Peyer's patch (tissue), 4 donors: ENCODE data around the gene RASGRF2.

Experiments
- POLR2A ChIP-seq, 2 donors: fragments of 450-650 bp; IDR thresholded peaks; one replicate each; pipeline ENCODE4 v1.5.1; 2017; ENCODE audit warnings: antibody characterized with exemption in 2 of 2, mild to moderate bottlenecking in 2 of 2, moderate library complexity in 2 of 2
- TF ChIP-seq, protein P1 (sequence below), 6 experiments: fragments of 450-650 bp in 4 of 6; fragments of 200-600 bp in 2 of 6; sonication (generic) in 1 of 6; IDR thresholded peaks; one replicate each; pipeline ENCODE4 v1.5.1; 2017 to 2019; ENCODE audit warnings: antibody characterized with exemption in 6 of 6, mild to moderate bottlenecking in 3 of 6, moderate library complexity in 1 of 6

DNA sequence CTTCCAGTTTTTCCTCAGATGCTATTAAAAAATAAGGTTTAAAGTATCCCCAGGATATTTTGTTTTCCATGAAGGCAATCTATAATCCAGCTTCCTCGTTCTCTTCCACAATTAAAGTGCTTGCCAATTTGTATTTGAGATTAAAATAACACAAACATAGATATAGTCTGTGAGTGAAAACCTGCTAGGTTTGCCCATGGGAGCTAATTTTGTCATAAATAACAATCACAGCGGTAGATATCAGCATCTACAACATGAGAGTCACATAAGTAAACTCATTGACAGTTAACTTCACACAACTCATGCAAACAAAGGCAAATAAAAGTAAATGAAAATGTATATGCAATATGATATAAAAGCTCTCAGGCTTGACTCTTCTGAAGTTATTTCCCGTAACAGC lies 29.2 kb upstream of the RASGRF2 start:
- TF ChIP-seq, protein P1, sequence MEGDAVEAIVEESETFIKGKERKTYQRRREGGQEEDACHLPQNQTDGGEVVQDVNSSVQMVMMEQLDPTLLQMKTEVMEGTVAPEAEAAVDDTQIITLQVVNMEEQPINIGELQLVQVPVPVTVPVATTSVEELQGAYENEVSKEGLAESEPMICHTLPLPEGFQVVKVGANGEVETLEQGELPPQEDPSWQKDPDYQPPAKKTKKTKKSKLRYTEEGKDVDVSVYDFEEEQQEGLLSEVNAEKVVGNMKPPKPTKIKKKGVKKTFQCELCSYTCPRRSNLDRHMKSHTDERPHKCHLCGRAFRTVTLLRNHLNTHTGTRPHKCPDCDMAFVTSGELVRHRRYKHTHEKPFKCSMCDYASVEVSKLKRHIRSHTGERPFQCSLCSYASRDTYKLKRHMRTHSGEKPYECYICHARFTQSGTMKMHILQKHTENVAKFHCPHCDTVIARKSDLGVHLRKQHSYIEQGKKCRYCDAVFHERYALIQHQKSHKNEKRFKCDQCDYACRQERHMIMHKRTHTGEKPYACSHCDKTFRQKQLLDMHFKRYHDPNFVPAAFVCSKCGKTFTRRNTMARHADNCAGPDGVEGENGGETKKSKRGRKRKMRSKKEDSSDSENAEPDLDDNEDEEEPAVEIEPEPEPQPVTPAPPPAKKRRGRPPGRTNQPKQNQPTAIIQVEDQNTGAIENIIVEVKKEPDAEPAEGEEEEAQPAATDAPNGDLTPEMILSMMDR (IDR thresholded peaks at IDR 0.05), result no peak
- TF ChIP-seq POLR2A (IDR thresholded peaks at IDR 0.05), result no peak
